Activated CD8-positive, alpha-beta T cell treated with anti-CD3 and anti-CD28 coated beads for 36 hours (primary cell): Measurements from ENCODE around the gene NEO1. TPM values are rescaled to one million over a fixed set of nuclear protein-coding genes. Genes with fewer than 3 reads are reported as not detected.
A peak's percentile ranks its signal among the peaks of the same experiment; 100 is the strongest.

ENCODE experiments used
- ATAC-seq: fragments of 200-7000 bp; cut with Tn5 transposase; one replicate; pipeline ENCODE4 v1.10.0; 2021; ENCODE audit warnings: mild to moderate bottlenecking, moderate library complexity
- CTCF ChIA-PET: fragments of 350-600 bp; sonication (Branson Sonifier 250); formaldehyde crosslinking; loops from one replicate; lab custom pipeline; 2021; ENCODE audit warnings: antibody characterized with exemption; lab: Charles Lee
- POLR2A ChIA-PET: fragments of 350-600 bp; sonication (Branson Sonifier 250); formaldehyde crosslinking; loops from one replicate; lab custom pipeline; 2021; ENCODE audit warnings: antibody characterized with exemption; lab: Charles Lee
- DNase-seq: peaks from one replicate; pipeline ENCODE4 v3.0.0-alpha.2; 2020
- H3K27ac Mint-ChIP-seq: one replicate; pipeline ENCODE4 v1.8.0; 2021; ENCODE audit warnings: mild to moderate bottlenecking, mixed read lengths
- H3K27me3 Mint-ChIP-seq: one replicate; pipeline ENCODE4 v1.8.0; 2021; ENCODE audit warnings: mixed read lengths
- H3K36me3 Mint-ChIP-seq: one replicate; pipeline ENCODE4 v1.8.0; 2021; ENCODE audit warnings: low read depth, mixed read lengths
- H3K4me1 Mint-ChIP-seq: one replicate; pipeline ENCODE4 v1.8.0; 2021; ENCODE audit warnings: low read depth, mixed read lengths
- H3K4me3 Mint-ChIP-seq: one replicate; pipeline ENCODE4 v1.8.0; 2021; ENCODE audit warnings: mild to moderate bottlenecking, moderate library complexity, mixed read lengths
- H3K9me3 Mint-ChIP-seq: one replicate; pipeline ENCODE4 v1.8.0; 2021; ENCODE audit warnings: mixed read lengths
- CTCF ChIP-seq: fragments of 200-600 bp; IDR thresholded peaks from one replicate; pipeline ENCODE4 v1.8.0; 2022; ENCODE audit warnings: antibody characterized with exemption, mild to moderate bottlenecking
- intact Hi-C: fragments of 100-400 bp; cut with micrococcal nuclease; formaldehyde crosslinking; loops from one replicate; pipeline ENCODE4 v1.10.0; 2022
- total RNA-seq, 2 experiments: library from RNA; stranded (reverse); gene quantifications; one replicate each; pipeline ENCODE4 v1.2.3, GENCODE V29; 2021

Gene NEO1
- total RNA-seq, 2 experiments from 2014 or later: 2.8 to 3.1 TPM

GRCh38 chr15:73053398-73053723, 1.1 kb downstream of the NEO1 start:
- CTCF ChIA-PET: interaction anchor here (1.3 to 1.4 kb wide), 2 partner anchors 17 to 331 kb away, joined by 3 to 4 read pairs; no protein-coding TSS in a partner anchor
- ATAC-seq (no peak), DNase-seq (no peak)
- Mint-ChIP-seq H3K36me3 (no peaks in the 10 kb centered on the region), H3K27me3 (peaks cover 28% of the 10 kb centered on the region), H3K4me1 (peaks cover 8% of the 10 kb centered on the region), H3K4me3 (peak overlapping the region; percentile 72), H3K27ac (peak overlapping the region; percentile 28), H3K9me3 (no peaks in the 10 kb centered on the region)
- POLR2A ChIA-PET: interaction anchor here (0.7 to 1.0 kb wide), 2 partner anchors 83 to 590 kb away, joined by 3 read pairs; no protein-coding TSS in a partner anchor
- intact Hi-C loops: no loop called here
- TF ChIP-seq CTCF: no peak

- intact Hi-C loops: no loop called here
- H3K9me3 Mint-ChIP-seq: no peaks in the 10 kb centered on the region
- no peak overlapping the region for H3K4me3 Mint-ChIP-seq
- DNase-seq: no peak
- no peaks in the 10 kb centered on the region for H3K36me3 Mint-ChIP-seq
- CTCF ChIA-PET: interaction anchor here (1.4 kb wide), 1 partner anchor 333 kb away, joined by 4 read pairs; no protein-coding TSS in a partner anchor
- POLR2A ChIA-PET: no interaction called here
- peaks cover 8% of the 10 kb centered on the region for H3K4me1 Mint-ChIP-seq
- TF ChIP-seq CTCF: no peak
- no peak for ATAC-seq
- H3K27me3 Mint-ChIP-seq: peaks cover 23% of the 10 kb centered on the region
- H3K27ac Mint-ChIP-seq: no peak overlapping the region
These were observed 2.2 kb downstream of the NEO1 start for GRCh38 chr15:73054417-73054953.

GRCh38 chr15:73056460-73056859, 4.2 kb downstream of the NEO1 start:
- DNase-seq (no peak), ATAC-seq (no peak)
- intact Hi-C loops: no loop called here
- TF ChIP-seq CTCF: no peak
- POLR2A ChIA-PET: no interaction called here
- no peak overlapping the region for H3K27ac Mint-ChIP-seq
- peaks cover 17% of the 10 kb centered on the region for H3K27me3 Mint-ChIP-seq
- no peak overlapping the region for H3K4me3 Mint-ChIP-seq
- H3K9me3 Mint-ChIP-seq: no peaks in the 10 kb centered on the region
- no peaks in the 10 kb centered on the region for H3K36me3 Mint-ChIP-seq
- H3K4me1 Mint-ChIP-seq: peaks cover 6% of the 10 kb centered on the region
- CTCF ChIA-PET: no interaction called here

- no peak overlapping the region for H3K27ac Mint-ChIP-seq
- no peaks in the 10 kb centered on the region for H3K36me3 Mint-ChIP-seq
- H3K27me3 Mint-ChIP-seq: peaks cover 18% of the 10 kb centered on the region
- DNase-seq (no peak), ATAC-seq (no peak)
- CTCF ChIA-PET: interaction anchor here (2.0 kb wide), 1 partner anchor 336 kb away, joined by 8 read pairs; no protein-coding TSS in a partner anchor
- H3K4me1 Mint-ChIP-seq: peaks cover under 1% of the 10 kb centered on the region
- H3K9me3 Mint-ChIP-seq: no peaks in the 10 kb centered on the region
- POLR2A ChIA-PET: no interaction called here
- no peak overlapping the region for H3K4me3 Mint-ChIP-seq
- TF ChIP-seq CTCF: no peak
- intact Hi-C loops: no loop called here
These were observed 6.2 kb downstream of the NEO1 start for GRCh38 chr15:73058437-73058836.

- ATAC-seq: no peak
- H3K4me1 Mint-ChIP-seq: no peaks in the 10 kb centered on the region
- H3K36me3 Mint-ChIP-seq: no peaks in the 10 kb centered on the region
- H3K9me3 Mint-ChIP-seq: no peaks in the 10 kb centered on the region
- DNase-seq: no peak
- no peak overlapping the region for H3K27ac Mint-ChIP-seq
- intact Hi-C loops: no loop called here
- ChIA-PET CTCF (no interaction called here), POLR2A (no interaction called here)
- peaks cover 22% of the 10 kb centered on the region for H3K27me3 Mint-ChIP-seq
- no peak for TF ChIP-seq CTCF
- no peak overlapping the region for H3K4me3 Mint-ChIP-seq
These were observed 12.9 kb downstream of the NEO1 start for GRCh38 chr15:73065114-73065513.
